Hematopoietic multipotent progenitor cell treated with erythropoietin and hydrocortisone succinate and interleukin-3 and kit ligand, for 6 days (in vitro differentiated cells): ENCODE measurements around the gene COBLL1.
A peak's percentile ranks its signal among the peaks of the same experiment; 100 is the strongest.

Source experiments
- DNase-seq: peaks from one replicate; pipeline ENCODE4 v3.0.0-alpha.2; 2015

COBLL1 gene, protein sequence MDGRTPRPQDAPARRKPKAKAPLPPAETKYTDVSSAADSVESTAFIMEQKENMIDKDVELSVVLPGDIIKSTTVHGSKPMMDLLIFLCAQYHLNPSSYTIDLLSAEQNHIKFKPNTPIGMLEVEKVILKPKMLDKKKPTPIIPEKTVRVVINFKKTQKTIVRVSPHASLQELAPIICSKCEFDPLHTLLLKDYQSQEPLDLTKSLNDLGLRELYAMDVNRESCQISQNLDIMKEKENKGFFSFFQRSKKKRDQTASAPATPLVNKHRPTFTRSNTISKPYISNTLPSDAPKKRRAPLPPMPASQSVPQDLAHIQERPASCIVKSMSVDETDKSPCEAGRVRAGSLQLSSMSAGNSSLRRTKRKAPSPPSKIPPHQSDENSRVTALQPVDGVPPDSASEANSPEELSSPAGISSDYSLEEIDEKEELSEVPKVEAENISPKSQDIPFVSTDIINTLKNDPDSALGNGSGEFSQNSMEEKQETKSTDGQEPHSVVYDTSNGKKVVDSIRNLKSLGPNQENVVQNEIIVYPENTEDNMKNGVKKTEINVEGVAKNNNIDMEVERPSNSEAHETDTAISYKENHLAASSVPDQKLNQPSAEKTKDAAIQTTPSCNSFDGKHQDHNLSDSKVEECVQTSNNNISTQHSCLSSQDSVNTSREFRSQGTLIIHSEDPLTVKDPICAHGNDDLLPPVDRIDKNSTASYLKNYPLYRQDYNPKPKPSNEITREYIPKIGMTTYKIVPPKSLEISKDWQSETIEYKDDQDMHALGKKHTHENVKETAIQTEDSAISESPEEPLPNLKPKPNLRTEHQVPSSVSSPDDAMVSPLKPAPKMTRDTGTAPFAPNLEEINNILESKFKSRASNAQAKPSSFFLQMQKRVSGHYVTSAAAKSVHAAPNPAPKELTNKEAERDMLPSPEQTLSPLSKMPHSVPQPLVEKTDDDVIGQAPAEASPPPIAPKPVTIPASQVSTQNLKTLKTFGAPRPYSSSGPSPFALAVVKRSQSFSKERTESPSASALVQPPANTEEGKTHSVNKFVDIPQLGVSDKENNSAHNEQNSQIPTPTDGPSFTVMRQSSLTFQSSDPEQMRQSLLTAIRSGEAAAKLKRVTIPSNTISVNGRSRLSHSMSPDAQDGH

DNA sequence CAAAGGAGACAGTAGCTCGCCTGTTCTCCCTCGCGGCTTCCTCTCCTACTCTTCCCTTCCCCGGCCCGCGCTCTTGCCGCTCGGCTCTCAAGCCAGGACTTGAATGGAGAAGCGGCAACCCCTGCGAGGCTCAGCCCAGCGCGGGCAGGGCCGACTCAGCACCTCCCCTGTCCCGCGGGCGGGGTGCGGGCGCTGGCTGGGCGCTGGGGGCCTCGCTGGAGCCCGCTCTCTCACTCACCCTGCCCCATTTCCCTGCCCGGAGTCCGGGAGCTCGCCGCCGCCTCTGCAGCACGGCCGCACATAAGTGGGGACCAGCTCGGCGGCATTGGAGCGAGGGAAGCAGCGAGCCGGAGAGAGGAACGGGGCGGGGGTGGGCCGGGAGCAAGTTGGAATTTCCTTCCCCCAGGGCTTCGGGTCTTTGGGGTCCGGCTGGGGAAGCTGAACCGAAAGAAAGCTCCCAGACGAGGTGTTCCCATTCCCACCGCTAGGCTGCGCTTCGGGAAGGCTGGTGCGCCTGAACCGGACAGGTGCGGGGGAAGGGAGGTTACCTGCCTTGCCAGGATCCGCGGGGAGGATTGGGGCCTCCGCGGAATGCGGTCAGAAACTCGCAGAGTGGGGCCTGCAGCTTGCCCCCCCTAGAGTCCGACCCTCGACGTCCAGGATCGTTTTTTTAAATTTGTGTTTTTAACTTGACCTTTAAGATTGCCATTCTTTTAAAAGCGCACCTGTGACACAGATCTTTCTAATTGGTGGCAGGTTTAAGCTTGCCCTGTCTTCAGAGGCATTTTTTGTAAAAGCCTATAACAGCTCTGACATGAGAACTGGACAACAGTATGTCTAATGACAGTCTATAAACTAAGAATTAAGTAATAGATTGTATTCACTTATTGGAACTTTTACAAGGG lies at the start of gene COBLL1:
Gene COBLL1 (minus strand): TSS at position 105 of the 905 bp plus-strand sequence. CDS start 627 bp downstream, outside the sequence.
- DNase-seq, result peak; percentile 76

DNA sequence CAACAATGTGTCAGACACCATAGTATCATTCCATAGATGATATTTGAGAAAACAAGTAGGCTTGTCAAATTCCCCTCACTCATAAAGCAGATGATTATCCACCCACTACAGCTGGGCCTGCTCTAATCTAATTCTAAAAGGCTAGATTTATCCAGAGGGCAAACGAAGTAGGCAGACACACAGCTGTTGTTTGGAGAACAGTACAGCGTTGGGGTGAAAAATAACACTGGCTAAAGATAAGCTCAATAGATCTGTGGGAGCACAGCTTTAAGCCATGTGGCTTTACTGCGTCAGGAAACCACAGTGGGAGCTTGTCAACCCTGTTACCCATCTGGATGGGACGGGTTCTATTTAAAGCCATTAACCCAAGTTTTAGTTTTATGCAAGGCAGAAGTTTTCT lies 48.9 kb upstream of the COBLL1 start:
- peak; percentile 67 for DNase-seq

DNA sequence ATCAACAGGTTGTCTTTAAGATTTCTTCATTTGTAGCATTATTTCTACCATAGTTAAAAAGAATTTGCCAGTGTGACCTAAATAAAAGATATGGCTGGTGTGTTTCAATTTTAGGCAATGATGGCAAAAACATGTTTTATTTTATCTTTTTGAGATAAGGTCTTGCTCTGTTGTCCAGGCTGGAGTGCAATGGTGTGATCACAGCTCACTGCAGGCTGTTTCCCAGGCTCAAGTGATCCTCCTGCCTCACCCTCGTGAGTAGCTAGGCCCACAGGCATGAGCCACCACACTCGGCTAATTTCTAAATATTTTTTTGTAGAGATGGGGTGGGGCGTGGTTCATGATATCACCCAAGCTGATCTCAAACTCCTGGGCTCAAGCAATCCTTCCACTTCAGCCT lies 47.0 kb upstream of the COBLL1 start:
- no peak for DNase-seq

DNA sequence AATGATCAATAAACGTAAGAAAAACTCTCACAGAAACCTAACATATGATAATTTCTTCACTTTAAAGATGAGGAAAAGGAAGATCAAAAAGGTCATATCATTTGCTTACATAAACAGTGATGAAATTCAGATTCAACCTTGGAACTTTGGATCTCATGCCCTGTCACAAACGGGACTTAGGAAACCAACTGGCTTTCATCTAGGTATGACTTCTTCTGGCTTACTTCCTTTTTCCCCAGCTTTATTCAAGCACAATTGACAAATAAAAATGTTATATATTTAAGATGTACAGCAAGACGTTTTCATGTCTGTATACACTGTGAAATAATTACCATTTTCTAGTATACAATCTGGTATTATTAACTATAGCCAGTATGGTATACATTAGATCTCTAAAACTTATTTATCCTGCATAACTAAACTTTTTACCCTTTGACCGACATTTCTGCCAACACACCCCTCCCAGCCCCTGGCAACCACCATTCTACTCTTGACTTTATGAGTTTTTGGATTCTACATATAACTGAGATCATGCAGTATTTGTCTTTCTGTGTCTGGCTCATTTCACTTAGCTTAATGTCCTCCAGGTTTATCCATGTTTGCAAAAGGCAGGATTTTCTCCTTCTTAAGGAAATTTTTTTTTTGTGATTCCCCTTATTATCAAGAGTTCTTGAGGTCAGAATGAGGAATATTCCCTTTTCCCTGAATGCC lies 46.0 kb upstream of the COBLL1 start:
- DNase-seq, result no peak

DNA sequence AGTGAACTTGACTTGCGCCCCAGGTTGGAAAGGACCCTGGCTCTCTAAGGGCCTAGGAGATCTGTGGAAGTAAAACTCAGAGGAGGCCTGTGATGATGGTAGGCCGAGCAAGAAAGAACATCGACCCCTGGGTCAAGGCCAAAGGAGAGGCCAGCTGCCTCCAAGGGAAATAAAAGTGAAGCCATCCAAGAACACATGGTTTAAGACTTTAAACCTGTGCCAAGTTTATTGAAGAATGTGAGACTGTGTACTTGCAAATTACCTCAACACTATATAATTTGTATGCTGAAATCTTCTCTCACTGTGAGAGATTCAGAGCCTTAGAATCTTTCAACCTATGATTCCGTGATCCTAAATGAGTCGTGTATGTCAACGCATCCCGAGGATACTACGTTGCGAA lies 40.7 kb upstream of the COBLL1 start:
- DNase-seq, result no peak

DNA sequence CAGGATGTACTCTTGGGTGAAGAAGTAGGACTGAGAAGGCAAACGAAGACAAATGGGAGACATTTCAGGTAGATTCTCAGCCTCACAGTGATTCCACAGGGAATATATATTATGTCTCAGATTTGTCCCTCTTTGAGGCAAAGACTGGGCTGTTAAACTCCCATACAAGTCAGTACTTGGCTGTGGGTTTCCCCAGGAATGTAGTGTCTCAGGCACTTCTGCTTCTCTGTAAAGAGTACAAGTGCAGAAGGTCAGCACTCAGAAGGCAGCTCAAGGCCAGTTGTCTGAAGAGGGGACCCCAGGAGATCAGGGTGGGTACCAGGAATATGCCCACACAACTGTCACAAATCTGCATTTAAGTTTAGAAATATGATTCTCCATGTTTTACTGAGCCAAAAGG lies 39.9 kb upstream of the COBLL1 start:
- DNase-seq, result no peak

DNA sequence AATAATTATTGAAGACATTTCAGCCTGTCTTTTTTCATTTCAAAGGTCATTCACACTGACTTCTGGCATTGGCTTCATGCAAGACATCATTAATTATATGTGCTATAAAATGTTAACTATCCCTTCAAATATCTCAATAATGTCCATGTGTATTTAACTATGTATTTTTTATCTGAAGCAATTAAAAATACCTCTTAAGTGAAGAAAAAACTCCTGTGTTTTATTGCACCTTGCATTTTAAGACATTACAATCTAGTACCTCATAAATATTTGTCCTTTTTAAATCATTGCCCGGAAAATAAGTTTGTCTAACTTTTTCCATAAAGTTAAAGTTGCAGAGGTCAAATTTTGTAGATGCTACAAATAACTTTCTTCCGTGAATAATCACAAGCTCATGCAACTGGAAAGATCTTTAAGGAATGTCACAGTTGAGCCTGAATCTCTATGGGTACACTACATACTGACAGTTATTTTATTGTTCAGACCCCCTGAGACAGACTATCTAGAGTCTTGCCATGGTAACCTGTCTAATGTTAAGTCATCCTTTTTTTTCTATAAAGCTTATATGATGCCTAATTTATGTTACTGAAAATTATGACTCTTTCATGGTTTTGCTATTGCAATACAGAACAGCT lies 38.4 kb upstream of the COBLL1 start:
- DNase-seq, result no peak

DNA sequence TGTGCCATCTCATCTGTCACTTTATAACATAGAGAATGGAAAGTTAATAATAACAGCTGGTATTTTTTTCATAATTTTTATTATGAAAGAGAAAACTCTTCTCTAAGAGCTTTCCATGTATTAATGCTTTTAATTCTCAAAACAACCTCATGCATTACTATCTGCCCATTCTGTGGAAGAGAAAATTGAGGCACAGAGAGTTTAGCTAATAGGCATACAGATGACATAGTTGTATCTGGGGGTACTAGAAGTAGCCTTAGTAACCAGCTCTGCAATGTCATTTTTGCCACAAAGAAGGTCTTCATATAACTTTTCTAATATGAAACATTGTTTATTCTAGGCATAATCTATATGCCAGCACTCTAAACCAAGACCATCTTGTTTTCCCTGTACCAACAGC lies 36.3 kb upstream of the COBLL1 start:
- DNase-seq, result no peak

DNA sequence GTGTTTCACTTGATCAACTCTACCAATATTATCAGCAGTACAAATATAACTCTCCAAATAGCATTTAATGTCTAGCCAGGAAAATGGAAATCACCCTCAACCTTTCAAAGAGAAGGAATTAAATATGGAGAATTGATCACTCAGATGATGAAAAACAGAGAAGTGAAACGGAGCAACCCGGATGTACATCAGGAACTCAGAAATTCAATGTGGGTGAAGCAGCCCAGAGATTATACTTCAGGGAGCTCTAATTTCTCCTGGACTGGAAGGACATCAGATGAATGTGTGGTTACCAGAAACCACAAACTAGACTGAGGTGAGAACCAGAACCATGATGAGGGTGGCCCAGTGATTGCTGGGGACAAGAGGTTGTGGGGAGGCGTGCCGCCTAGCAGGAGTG lies 35.5 kb upstream of the COBLL1 start:
- no peak for DNase-seq

DNA sequence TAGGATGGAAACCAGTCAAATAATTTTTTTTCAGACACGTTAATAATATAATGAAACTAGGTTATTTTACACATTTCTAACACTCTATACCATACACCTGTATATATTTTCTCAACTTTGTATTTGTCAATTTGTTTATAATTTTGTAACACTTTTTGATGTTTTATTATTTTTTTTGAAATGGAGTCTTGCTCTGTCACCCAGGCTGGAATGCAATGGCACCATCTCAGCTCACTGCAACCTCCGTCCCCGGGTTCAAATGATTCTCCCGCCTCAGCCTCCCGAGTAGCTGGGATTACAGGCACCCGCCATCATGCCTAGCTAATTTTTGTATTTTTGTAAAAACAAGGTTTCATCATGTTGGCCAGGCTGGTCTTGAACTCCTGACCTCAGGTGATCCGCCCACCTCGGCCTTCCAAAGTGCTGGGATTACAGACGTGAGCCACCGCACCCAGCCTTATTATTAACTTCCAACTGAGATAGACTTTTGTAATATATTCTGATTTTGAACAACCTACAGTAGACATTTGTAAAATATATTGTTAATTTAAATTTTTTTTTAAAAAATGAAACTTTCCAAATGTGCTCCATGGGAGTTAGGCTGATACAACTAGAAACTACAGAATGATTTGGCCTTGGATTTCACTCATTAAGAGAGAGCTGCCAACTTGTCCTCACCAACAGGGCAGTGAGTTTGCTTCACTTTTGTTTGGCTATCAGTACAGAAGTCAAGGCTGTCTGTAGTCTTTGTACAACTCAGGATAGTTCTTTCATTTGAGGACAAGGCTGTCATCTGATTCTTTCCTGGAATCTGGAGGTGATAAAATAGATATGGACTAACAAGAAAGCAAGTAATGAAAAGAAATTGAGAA lies 33.9 kb upstream of the COBLL1 start:
- no peak for DNase-seq

DNA sequence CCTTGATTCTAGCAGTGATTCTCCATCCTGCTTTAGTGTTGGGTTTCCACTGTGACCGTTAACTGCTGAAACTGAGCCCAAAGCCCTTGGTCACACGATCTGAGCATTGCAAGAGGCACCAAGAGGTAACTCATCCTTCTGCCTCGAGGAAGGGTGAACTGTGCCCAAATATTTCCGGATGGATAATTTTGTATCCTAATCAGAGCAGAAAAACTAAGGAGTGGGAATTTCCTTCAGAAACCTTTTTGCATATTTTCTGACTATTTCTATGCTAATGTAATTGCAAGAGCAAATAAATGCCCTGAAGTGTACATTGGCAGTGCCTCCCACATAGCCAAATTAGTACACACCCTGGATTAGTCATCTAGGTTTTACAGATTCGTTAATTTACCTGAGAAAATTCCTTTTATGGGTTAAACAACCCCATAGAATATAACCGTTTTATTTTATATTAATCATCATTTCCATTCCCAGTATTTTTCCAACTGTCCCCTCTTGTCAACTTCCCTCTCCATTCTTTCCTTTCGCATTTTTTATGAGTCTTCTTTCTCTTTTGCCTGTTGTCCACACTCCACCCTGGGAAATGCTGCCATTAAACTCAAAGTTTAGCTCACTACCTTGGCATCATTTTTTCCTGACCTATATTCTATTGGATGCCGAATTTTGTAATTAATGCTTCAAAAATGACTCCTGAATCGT lies 31.7 kb upstream of the COBLL1 start:
- DNase-seq, result no peak

DNA sequence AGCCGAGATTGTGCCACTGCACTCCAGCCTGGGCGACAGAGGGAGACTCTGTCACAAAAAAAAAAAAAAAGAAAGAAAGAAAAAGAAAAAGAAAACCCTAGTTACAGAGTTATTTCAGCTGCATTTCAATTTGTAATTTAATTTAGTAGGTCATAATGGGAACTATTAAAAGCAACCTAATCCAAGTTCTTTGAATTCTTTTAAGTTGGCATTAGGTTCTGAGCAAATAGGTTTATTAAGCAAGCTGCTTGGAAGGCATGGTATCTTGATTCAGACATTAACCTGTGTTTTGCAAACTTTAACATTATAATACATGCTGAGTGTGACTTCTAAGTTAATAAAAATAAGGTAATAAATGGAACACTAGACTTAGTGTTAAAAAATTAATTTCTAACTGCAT lies 29.8 kb upstream of the COBLL1 start:
- no peak for DNase-seq

DNA sequence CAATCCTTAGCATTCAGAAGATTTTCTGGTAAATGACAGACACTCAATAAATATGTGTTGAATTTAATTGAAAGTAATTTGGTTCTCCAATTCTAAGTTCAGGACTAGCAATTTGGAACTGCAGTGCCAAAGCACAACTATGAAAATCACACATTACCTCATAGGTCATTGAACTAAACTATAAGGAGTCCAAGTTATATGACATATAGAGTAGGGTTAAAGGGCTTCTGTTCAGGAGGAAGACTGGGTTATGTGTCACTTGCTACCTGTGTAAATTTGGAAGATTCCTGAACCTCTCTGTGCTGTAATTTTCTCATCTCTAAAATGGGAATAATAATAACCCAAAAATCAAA lies 27.8 kb upstream of the COBLL1 start:
- no peak for DNase-seq

DNA sequence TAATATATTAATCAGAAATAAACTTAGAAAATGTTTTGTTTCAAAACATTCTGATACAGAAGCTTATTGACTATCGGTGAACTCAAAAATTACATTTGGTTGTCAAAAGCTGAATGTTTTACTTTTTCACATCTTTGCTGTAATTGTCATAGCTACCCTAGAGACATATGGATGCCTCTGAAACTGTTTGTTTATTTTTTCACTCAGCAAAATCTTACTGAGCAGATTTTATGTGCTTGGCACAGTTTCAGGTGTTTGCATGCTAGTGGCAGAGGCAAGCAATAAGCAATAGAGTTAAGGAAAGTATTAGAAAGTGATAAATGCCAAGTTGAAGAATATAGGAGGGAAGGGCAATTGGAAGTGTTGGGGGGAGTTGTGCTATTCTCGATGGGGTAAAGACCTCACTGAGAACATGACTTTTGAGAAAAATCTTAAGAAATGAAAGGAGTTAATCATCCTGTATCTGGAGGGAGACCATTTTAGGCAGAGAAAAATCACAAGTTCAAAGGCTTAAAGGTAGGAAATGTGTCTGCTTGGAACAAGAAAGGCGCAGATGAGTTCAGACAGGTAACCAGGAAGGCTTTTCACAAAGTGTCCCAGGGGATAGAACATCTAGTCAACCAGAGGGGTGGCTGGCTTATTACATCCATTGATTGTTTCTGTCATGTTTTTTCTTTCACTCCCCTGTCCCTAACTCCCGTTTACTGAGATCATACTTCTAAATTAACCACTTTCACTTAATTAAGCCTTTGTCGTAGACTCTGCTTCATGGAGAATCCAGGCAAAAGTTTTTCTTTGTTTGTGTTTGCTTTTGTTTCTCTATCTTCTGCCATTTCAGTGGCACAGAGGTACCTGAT lies 27.2 kb upstream of the COBLL1 start:
- DNase-seq, result no peak

DNA sequence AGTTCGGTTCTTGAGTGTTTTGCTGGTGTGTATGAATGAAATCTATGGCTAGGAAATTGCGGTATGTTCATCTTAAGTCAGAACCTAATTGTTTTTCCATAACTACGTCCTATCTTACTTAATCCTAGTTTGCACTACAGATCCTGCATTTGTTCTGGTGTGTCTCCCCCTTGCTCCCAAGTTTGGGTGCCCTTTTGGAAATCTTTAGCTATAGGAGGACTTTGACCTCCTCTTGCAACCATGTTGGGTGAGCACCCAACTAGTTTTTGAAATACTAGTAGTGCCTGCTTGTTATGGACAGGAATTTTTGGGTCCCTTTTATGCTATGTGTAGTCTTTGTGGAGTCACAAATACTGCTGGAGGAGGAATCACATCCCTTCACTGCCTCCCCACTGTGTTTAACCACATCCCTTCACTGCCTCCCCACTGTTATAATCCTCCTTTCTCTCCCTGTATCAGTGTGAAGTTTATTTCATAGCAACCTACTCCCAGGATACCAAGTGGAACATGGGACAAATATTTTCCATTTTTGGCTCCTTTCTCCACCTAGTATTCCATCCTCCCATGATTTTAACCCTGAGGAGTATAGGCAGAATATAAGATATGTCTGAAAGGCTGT lies 26.3 kb upstream of the COBLL1 start:
- no peak for DNase-seq

DNA sequence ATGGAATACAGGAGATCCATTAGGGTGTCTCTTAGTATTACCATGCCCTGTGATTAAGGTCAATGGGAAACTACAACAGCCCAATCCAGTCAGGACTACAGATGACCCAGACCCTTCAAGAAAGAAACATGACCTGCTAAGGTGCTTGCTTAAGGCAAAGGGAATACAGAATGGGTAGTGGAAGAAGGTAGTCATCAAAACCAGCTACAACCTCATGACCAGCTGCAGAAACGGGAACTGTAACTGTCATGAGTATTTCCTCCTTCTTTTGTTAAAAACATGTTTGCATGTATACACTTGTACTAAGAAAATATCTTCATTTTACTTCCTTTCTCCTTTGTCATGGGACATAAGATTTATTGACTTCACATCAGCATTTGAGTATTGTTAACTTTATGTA lies 24.8 kb upstream of the COBLL1 start:
- peak; percentile 39 for DNase-seq

DNA sequence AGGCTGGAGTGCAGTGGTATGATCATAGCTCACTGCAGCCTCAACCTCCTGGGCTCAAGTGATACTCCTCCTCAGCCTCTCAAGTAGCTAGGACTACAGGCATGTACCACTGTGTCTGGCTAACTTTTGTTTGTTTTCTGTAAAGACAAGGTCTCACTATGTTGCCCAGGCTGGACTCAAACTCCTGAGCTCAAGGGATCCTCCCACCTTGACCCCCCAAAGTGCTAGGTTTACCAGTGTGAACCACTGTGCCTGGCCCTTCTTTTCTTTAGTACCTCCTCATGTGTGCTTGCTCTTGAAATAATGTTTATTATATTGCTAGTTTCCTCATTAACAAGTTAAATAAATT lies 19.0 kb upstream of the COBLL1 start:
- no peak for DNase-seq
